Measurements from ENCODE around the gene TMEM184A. TPM values are rescaled to one million over a fixed set of nuclear protein-coding genes. Genes with fewer than 3 reads are reported as not detected.
"Not testable (repeated sequence)": the region's sequence is repeated elsewhere in the genome, so short reads cannot be mapped to it uniquely, and the experiment has no call there.

The TMEM184A gene
- polyA plus RNA-seq, 6 donors from 2014 or later, result 0.16 TPM; not detected in 5

- Mint-ChIP-seq H3K4me3 (peak overlapping the region in 2 of 8 donors; percentile 23 to 44), H3K36me3 (no peaks in the 10 kb centered on the region), H3K4me1 (no peaks in the 10 kb centered on the region), H3K9me3 (no peaks in the 10 kb centered on the region), H3K27me3 (peaks cover 0 to 16% (median 9%) of the 10 kb centered on the region in 3 donors), H3K27ac (peak overlapping the region in 1 of 6 donors; percentile 62)
- ATAC-seq (ENCODE audit: low read depth in 2 of 2) (no peak), DNase-seq (no peak)
Measured at GRCh38 chr7:1525409-1525808, 30.6 kb downstream of the TMEM184A start.

- no peaks in the 10 kb centered on the region for H3K4me1 Mint-ChIP-seq
- no peak for DNase-seq
Measured at GRCh38 chr7:1523844-1524243, 32.2 kb downstream of the TMEM184A start.

GRCh38 chr7:1523208-1523607 lies 32.8 kb downstream of the TMEM184A start:
- Mint-ChIP-seq H3K27me3 (peaks cover 0 to 16% (median 9%) of the 10 kb centered on the region in 3 donors), H3K27ac (no peak overlapping the region), H3K4me3 (no peak overlapping the region), H3K9me3 (peaks cover 5 to 14% (median 7%) of the 10 kb centered on the region in 7 donors), H3K4me1 (no peaks in the 10 kb centered on the region), H3K36me3 (peaks cover 5 to 8% of the 10 kb centered on the region in 2 donors)
- DNase-seq (no peak), ATAC-seq (ENCODE audit: low read depth in 2 of 2) (no peak)

More at GRCh38 chr7:1523844-1524243, 32.2 kb downstream of the TMEM184A start:
- Mint-ChIP-seq H3K27ac (no peak overlapping the region), H3K4me3 (no peak overlapping the region), H3K27me3 (peaks cover 0 to 16% (median 9%) of the 10 kb centered on the region in 3 donors), H3K36me3 (peaks cover 5 to 7% of the 10 kb centered on the region in 2 donors), H3K9me3 (peaks cover 5 to 12% (median 7%) of the 10 kb centered on the region in 7 donors)
- ATAC-seq (ENCODE audit: low read depth in 2 of 2), result no peak

GRCh38 chr7:1521456-1521855 lies 34.5 kb downstream of the TMEM184A start:
- H3K27ac Mint-ChIP-seq, result peak overlapping the region in 2 of 6 donors; percentile 39 to 69
- H3K27me3 Mint-ChIP-seq, result peaks cover 0 to 10% (median 9%) of the 10 kb centered on the region in 3 donors
- ATAC-seq (ENCODE audit: low read depth in 2 of 2), result peak; percentile 23 to 45
- H3K36me3 Mint-ChIP-seq, result peaks cover 5 to 8% of the 10 kb centered on the region in 2 donors
- H3K4me3 Mint-ChIP-seq, result no peak overlapping the region
- no peaks in the 10 kb centered on the region for H3K4me1 Mint-ChIP-seq
- H3K9me3 Mint-ChIP-seq, result peaks cover 5 to 14% (median 7%) of the 10 kb centered on the region in 7 donors
- no peak for DNase-seq

- Mint-ChIP-seq H3K4me3 (peak overlapping the region in 1 of 8 donors; percentile 23), H3K36me3 (peaks cover 5 to 8% of the 10 kb centered on the region in 2 donors), H3K4me1 (no peaks in the 10 kb centered on the region), H3K27me3 (peaks cover 0 to 5% (median 3%) of the 10 kb centered on the region in 3 donors), H3K27ac (no peak overlapping the region), H3K9me3 (peaks cover 5 to 14% (median 7%) of the 10 kb centered on the region in 7 donors)
- DNase-seq (no peak), ATAC-seq (ENCODE audit: low read depth in 2 of 2) (no peak)
Measured at GRCh38 chr7:1520539-1521234, 35.3 kb downstream of the TMEM184A start.

GRCh38 chr7:1519322-1519922 lies 36.6 kb downstream of the TMEM184A start:
- Mint-ChIP-seq H3K4me3 (peak overlapping the region in 1 of 8 donors; percentile 17), H3K9me3 (peaks cover 5 to 14% (median 7%) of the 10 kb centered on the region in 7 donors)
- not testable (repeated sequence) for ATAC-seq (ENCODE audit: low read depth in 2 of 2); H3K36me3 Mint-ChIP-seq; H3K27ac Mint-ChIP-seq; H3K4me1 Mint-ChIP-seq; DNase-seq; H3K27me3 Mint-ChIP-seq

- Mint-ChIP-seq H3K36me3 (peaks cover 5 to 8% of the 10 kb centered on the region in 2 donors), H3K4me1 (peaks cover 11 to 33% (median 28%) of the 10 kb centered on the region in 3 donors), H3K9me3 (peaks cover 5 to 14% (median 7%) of the 10 kb centered on the region in 7 donors), H3K27me3 (no peaks in the 10 kb centered on the region), H3K4me3 (no peak overlapping the region), H3K27ac (no peak overlapping the region)
- ATAC-seq (ENCODE audit: low read depth in 2 of 2) (no peak), DNase-seq (no peak)
Measured at GRCh38 chr7:1516586-1517251, 39.3 kb downstream of the TMEM184A start.

- H3K9me3 Mint-ChIP-seq, result peaks cover 5 to 14% (median 7%) of the 10 kb centered on the region in 7 donors
- H3K36me3 Mint-ChIP-seq; H3K27me3 Mint-ChIP-seq; DNase-seq; ATAC-seq (ENCODE audit: low read depth in 2 of 2): not testable (repeated sequence)
- H3K4me3 Mint-ChIP-seq, result peak overlapping the region in 1 of 8 donors; percentile 23
- H3K27ac Mint-ChIP-seq, result peak overlapping the region in 1 of 6 donors; percentile 0
- peaks cover 20 to 45% (median 37%) of the 10 kb centered on the region in 3 donors for H3K4me1 Mint-ChIP-seq
Measured at GRCh38 chr7:1515509-1515967, 40.5 kb downstream of the TMEM184A start.

GRCh38 chr7:1514995-1515401 lies 41.0 kb downstream of the TMEM184A start:
- no peak for ATAC-seq (ENCODE audit: low read depth in 2 of 2)
- Mint-ChIP-seq H3K27ac (peak overlapping the region in 1 of 6 donors; percentile 11), H3K27me3 (no peaks in the 10 kb centered on the region), H3K36me3 (peaks cover 5 to 8% of the 10 kb centered on the region in 2 donors), H3K4me3 (no peak overlapping the region), H3K4me1 (peaks cover 20 to 50% (median 40%) of the 10 kb centered on the region in 3 donors), H3K9me3 (peaks cover 5 to 12% (median 7%) of the 10 kb centered on the region in 7 donors)
- DNase-seq, result no peak

- peaks cover 20 to 50% (median 40%) of the 10 kb centered on the region in 3 donors for H3K4me1 Mint-ChIP-seq
- H3K36me3 Mint-ChIP-seq, result peaks cover 5 to 6% of the 10 kb centered on the region in 2 donors
- no peak for DNase-seq
- no peaks in the 10 kb centered on the region for H3K27me3 Mint-ChIP-seq
- peak overlapping the region in 4 of 8 donors; percentile 12 to 80 (median 20) for H3K4me3 Mint-ChIP-seq
- no peak overlapping the region for H3K27ac Mint-ChIP-seq
- H3K9me3 Mint-ChIP-seq, result peaks cover 3 to 7% (median 5%) of the 10 kb centered on the region in 7 donors
- no peak for ATAC-seq (ENCODE audit: low read depth in 2 of 2)
Measured at GRCh38 chr7:1514407-1514806, 41.6 kb downstream of the TMEM184A start.

GRCh38 chr7:1513657-1514095 lies 42.3 kb downstream of the TMEM184A start:
- Mint-ChIP-seq H3K27ac (peak overlapping the region in 4 of 6 donors; percentile 76 to 93 (median 87)), H3K4me3 (peak overlapping the region in 7 of 8 donors; percentile 58 to 87 (median 82)), H3K27me3 (no peaks in the 10 kb centered on the region), H3K4me1 (peaks cover 21 to 53% (median 45%) of the 10 kb centered on the region in 3 donors), H3K9me3 (peaks cover 0 to under 1% (median 0%) of the 10 kb centered on the region in 7 donors), H3K36me3 (no peaks in the 10 kb centered on the region)
- no peak for DNase-seq
- no peak for ATAC-seq (ENCODE audit: low read depth in 2 of 2)

- no peaks in the 10 kb centered on the region for H3K9me3 Mint-ChIP-seq
- peaks cover 25 to 58% (median 51%) of the 10 kb centered on the region in 3 donors for H3K4me1 Mint-ChIP-seq
- H3K27me3 Mint-ChIP-seq, result no peaks in the 10 kb centered on the region
- peak overlapping the region; percentile 58 to 87 (median 84) for H3K4me3 Mint-ChIP-seq
- H3K36me3 Mint-ChIP-seq, result no peaks in the 10 kb centered on the region
- peak; percentile 75 for DNase-seq
- H3K27ac Mint-ChIP-seq, result peak overlapping the region in 5 of 6 donors; percentile 44 to 93 (median 84)
- ATAC-seq (ENCODE audit: low read depth in 2 of 2), result peak; percentile 88 to 90
Measured at GRCh38 chr7:1512781-1513656, 43.0 kb downstream of the TMEM184A start.
